Endothelial cell of hepatic sinusoid (primary cell): ENCODE data around the gene A3GALT2.

Source experiments
- in situ Hi-C: cut with HindIII; loops from 2 replicates; pipeline ENCODE4 v1.10.0; 2017; ENCODE audit warnings: low sequenced_read_pairs

The A3GALT2 gene

DNA sequence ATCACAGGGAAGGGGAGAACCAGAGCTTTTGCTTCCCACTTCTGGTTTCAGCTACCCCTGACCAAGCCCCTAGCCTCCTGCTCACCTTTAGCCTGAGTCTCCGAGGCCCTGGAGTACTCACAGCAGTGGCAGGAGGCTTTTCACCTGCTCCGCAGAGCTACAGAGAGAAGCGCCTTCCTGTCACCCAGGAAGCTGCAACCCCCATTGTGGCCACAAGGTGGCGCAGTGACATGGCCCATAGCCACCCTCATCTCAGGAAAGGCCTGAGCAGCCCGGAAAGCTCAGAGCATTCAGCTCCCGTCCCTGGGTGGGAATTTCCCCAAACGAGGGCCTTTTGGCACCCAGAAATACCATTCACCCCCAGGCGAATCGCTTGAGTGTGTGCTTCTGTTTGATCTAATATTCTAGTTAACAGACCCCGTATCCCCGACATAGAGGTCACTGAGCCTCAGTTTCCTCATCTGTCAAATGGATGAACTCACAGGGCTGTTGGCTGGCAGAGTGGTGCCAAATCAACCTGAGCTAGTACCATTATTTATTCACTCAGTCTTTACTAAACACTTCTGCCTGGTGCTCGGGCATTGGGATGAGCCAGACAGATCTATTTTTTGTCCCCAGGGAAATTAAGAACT, 25.3 kb downstream of the A3GALT2 start:
- in situ Hi-C loops = loop anchor here (5.0 to 25.0 kb wide), 2 partner anchors 87 to 167 kb away; partner anchors contain the start of gene ZSCAN20

DNA sequence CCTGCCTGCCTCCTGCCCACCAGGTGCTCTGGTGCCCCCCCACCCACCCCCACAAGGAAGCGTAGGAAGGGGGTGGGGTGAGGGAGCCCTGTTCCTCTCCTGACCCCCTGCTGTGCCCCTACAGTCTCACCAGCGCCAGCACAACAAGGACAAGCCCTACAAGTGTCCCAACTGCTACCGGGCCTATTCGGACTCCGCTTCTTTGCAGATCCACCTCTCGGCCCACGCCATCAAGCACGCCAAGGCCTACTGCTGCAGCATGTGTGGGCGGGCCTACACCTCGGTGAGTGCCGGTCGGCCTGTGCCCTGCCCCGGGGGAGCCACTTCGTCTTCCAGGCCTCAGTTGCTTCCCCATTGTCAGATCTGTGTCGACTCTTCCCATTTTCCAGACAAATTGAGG, 25.9 kb downstream of the A3GALT2 start:
- in situ Hi-C loops = loop anchor here (5.0 to 25.0 kb wide), 2 partner anchors 87 to 167 kb away; partner anchors contain the start of gene ZSCAN20

DNA sequence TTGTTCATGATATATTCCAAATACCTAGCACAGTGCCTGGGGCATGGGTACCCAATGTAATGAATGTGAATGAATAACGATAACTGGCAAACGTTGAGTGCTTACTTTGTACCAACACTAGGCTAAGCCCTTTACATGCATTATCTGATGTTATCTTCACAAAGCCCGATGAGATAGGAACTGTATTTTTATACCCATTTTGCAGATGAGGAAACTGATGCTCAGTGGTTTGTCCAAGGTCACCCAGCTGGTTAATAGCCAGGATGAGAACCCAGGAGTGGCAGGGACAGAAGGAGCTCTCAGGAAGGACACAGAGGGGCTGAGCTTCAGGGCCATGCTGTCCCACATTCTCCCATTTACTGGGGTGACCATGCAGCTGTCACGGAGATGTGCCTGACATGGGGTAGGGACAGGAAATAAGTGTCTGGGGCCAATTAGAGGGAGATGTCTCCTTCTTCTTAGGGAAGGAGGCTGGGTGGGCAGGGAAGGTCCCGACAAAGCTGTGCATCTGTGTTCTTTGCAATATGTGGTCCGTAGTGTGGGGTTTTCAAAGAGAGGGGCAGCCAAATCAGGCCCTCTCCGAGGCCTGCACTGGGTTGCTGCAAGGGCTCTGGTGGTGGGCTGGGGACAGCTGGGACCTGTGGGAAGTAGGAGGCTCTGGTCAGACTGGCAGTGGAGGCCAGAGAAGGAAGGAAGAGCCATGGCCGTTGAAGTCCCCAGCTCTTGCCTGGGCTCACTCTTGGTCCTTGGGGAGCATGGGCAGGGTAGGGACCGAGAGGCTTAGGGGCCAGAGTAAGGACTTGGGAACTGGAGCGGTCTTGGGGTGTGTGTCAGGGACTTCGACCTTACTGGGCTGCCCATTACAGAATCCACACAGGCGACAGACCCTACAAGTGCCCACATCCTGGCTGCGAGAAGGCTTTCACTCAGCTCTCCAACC, 26.6 kb downstream of the A3GALT2 start:
- in situ Hi-C loops = loop anchor here (5.0 to 25.0 kb wide), 2 partner anchors 88 to 168 kb away; partner anchors contain the start of gene ZSCAN20

DNA sequence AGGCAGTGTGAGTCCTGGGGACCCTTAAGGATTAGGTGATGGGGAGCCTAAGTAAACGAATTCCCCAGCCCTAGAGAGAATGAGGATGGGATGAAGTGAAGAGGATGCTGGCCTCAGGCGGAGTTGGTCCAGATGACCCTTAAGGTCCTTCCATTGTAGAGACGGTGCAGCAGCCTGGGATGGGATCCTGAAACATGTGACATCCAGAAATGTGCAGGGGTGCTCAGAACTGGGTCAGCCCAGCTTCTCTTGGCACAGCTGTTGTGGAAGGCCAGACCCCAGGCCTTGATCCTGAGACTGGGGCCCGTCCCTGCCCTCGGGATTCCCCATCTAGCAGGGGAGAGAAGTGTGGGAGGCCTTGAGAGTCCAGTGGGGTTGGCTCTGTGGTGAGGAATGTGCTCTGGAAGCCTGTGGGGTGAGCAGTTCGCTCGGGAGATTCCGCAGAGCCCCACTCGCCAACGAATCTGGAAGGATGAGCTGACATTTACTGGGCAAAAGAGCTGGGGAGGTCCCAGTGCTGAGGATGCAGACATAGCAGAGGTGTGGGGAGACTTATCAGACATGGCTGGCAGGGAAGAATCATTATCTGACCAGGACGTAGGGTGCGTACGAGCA, 28.1 kb downstream of the A3GALT2 start:
- in situ Hi-C loops = loop anchor here (25.0 kb wide), 1 partner anchor 169 kb away; the partner anchor contains the start of gene ZSCAN20

DNA sequence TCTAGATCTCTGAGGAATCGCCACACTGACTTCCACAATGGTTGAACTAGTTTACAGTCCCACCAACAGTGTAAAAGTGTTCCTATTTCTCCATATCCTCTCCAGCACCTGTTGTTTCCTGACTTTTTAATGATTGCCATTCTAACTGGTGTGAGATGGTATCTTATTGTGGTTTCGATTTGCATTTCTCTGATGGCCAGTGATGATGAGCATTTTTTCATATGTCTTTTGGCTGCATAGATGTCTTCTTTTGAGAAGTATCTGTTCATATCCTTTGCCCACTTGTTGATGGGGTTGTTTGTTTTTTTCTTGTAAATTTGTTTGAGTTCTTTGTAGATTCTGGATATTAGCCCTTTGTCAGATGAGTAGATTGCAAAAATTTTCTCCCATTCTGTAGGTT, 30.3 kb downstream of the A3GALT2 start:
- in situ Hi-C loops = loop anchor here (25.0 kb wide), 1 partner anchor 172 kb away; the partner anchor contains the start of gene ZSCAN20

DNA sequence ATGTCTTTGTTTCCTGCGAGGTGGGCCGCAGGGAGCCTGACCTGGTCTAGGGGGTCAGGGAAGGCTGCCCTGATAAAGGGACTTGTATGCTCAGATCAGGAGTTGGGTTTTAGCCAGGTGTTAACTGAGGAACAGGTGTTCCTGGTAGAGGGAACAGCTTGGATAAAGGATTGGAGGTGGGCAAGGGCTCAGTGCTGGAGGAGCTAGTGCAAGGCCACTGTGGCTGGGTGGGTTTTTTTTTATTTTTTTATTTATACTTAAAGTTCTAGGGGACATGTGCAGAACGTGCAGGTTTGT, 31.1 kb downstream of the A3GALT2 start:
- in situ Hi-C loops = loop anchor here (25.0 kb wide), 1 partner anchor 172 kb away; the partner anchor contains the start of gene ZSCAN20

DNA sequence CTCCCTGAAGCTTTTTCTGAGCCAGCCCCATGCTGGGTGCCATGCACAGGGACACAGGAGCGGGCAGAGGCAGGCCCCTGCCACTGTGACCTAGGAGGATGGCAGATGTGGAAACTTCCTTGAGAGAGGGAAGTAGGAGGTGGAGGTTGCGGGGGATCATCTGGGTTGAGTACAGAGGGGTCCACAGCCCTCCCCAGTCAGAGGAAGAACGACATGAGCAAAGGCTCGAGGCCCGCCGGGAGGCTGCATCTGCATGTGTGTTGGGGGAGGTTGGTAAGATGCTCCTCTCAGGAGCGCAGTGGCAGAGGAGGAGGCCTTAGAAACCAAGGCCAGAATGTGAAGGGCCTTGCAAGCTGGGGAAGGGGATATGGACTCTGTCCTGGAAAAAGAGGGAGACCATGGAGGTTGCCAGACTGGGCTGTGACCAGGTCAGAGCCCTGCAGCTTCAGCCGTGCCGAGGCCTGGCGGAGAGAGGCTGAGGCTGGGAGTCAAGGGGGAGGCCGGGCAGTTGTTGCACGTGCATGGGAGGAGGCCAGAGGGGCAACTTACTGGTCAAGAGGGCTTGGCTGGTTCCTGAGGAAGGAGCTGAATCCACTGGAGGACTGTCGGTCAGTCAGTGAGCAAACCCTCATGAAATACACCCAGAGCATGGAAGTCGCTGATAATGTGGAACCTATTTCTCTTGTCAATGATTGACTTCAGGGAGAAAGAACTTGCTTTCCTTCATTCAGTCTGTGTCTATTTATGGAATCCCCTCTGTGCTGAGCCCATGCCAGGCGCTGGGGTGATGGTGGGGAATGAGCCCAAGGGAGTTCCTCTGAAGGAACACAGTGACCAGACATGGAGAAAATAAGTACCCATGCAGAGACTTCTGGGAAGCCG, 31.7 kb downstream of the A3GALT2 start:
- in situ Hi-C loops = loop anchor here (25.0 kb wide), 1 partner anchor 173 kb away; the partner anchor contains the start of gene ZSCAN20

DNA sequence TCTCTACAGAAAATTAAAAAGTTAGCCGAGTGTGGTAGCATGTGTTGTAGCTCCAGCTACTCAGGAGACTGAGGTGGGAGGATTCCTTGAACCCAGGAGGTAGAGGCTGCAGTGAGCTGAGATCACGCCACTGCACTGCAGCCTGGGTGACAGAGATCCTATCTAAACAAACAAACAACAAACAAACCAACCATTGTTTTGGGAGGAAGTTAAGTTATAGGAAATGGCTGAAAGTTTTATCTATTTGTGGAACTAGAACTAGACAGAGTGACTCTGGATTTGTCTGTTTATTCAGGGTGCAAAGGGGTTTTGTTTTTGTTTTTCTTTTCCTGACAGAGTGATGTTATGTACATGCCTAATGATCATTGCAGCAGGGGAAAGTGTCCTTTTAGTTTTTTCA, 33.6 kb downstream of the A3GALT2 start:
- in situ Hi-C loops = loop anchor here (25.0 kb wide), 1 partner anchor 175 kb away; the partner anchor contains the start of gene ZSCAN20

DNA sequence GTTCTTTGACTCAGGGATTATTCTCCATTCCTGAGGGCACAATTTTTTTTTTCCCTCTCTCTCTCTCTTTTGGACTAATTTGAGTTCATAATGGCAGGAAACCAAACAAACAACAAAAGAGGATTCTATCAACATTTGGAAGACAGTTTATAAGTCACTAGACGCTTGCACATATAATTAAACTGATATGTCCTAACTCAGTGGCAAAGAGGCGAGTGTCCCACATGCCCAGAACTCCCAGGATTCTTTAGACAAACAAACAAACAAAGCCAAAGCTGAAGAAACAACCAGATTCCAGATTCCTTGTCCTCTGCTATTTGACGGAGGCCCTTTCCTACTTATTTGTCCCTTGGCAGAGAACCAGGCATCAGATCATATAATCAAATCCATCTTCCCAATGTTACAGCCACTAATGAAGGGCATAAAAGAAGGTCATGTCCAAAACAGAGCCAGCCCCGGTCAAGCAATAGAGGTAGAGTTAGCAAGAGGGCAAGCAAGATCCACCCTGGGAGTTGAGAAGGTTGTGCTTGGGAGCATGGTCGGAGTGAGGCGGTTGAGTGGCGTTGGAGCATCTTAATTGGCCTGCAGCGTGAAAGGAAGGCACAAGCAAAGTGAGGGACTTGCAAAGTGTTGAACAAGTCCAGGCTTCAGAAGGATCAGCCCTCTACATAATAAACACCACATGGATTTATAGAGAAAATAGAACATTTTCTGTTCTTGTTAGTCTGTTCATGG, 34.3 kb downstream of the A3GALT2 start:
- in situ Hi-C loops = loop anchor here (25.0 kb wide), 1 partner anchor 176 kb away; the partner anchor contains the start of gene ZSCAN20

DNA sequence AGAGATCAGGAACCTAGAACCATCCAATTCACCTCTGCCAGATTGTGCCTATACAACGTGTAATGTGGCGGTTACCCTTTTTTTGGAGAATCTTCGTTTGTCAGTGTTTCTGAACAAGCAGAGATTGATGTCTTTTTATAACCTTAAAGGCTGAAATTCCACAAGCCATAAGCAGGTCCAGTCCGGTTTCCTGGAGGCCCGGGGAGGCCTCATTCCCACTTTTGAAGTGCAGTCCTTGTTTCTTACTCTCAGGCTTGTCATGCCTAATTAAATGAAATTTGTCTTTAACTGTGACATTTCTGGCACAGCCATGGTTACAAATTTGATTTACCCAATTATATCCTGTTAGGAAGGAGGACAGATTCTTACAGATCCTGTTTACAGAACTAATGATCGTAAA, 36.8 kb downstream of the A3GALT2 start:
- in situ Hi-C loops = loop anchor here (25.0 kb wide), 1 partner anchor 178 kb away; the partner anchor contains the start of gene ZSCAN20

DNA sequence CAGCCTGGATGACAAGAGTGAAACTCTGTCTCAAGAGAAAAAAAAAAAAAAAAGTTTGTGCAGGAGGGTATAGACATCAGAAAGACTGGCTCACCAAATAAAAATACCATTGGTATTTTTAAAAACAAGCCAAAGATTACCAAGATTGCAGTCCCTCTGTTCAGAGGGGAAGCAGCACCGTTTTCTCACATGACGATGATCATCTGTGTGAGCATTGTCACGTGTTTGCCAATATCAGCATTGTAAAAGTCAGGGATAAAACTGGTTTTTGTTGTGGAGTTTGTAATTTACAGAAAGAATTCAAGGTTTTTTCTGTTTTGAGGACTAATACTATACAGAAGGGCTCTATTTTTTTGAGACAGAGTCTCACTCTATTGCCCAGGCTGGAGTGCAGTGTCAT, 38.1 kb downstream of the A3GALT2 start:
- in situ Hi-C loops = loop anchor here (25.0 kb wide), 1 partner anchor 180 kb away; the partner anchor contains the start of gene ZSCAN20

DNA sequence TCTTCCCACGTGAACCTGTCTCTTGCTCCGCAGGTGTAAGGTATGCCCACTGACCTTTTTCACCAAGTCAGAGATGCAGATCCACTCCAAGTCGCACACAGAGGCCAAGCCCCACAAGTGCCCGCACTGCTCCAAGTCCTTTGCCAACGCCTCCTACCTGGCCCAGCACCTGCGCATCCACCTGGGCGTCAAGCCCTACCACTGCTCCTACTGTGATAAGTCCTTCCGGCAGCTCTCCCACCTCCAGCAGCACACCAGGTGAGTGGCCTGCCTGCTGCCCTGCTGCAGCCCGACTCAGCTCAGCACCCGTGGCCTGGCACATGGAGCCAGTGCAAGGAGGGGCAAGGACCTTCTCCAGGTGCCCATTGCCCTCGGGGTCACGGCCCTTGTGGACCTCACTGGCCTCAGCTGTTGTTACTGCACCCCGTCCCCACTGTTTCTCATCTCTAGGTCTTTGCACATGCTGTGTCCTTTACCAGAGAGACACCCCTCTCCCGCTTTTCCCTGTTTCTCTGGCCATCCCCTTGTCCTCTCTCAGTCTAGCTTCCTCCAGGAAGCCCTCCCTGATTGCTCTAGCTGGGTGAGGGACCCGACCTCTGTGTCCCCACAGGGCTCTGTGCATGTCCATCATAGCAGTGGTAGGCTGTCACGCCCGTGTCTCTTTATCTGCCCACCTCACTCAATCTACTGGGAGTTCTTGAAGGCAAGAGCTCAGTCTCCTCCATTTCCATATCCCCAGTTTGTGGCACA, 39.2 kb downstream of the A3GALT2 start:
- in situ Hi-C loops = loop anchor here (25.0 kb wide), 1 partner anchor 181 kb away; the partner anchor contains the start of gene ZSCAN20

DNA sequence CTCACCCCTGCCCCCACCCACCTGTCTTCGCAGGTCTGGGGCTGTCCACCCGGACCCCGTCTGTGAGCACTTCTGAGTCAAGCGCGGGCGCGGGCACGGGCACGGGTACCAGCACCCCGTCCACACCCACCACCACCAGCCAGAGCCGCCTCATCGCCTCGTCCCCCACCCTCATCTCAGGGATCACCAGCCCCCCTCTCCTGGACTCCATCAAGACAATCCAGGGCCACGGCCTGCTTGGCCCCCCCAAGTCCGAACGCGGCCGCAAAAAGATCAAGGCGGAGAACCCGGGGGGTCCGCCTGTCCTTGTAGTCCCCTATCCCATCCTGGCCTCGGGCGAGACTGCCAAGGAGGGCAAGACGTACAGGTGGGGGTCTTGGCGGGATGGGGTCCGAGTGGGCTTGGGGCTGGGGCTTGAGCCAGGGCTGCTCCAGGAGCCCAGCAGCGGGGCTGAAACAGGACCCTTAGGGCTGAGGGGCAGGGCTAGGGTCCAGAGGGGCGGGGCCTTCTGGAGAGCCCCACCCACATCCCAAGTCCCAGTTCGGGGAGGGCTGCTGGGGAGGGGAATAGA, 40.7 kb downstream of the A3GALT2 start:
- in situ Hi-C loops = loop anchor here (25.0 kb wide), 1 partner anchor 182 kb away; the partner anchor contains the start of gene ZSCAN20

DNA sequence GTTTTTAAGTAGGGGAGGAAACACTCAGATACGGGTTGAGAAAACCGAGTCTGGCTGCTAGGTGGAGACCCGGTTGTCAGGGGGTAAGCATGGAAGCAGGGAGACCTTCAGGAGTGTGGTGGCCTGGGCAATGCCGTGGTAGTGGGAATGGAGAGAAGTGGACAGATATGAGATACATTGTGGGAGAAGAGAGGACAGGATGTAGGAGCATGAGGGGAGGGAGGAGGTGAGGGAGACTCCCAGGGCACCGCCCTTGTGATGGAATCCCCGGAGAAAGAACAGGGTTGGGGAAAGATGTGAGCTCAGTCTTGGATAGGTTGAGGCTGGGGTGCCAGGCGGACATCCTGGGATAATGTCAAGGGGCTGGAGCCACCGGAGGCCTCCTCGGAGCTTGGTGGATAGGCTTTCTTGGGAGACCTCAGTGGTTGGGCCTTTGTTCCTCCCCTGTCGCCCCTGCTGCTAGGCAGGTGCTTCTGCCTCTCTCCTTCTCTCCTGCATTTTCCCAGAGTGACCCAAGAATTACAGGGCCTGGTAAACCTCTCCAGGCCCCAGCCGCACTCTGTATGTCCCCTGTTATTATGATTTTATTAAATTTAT, 43.3 kb downstream of the A3GALT2 start:
- in situ Hi-C loops = loop anchor here (25.0 kb wide), 1 partner anchor 185 kb away; the partner anchor contains the start of gene ZSCAN20

DNA sequence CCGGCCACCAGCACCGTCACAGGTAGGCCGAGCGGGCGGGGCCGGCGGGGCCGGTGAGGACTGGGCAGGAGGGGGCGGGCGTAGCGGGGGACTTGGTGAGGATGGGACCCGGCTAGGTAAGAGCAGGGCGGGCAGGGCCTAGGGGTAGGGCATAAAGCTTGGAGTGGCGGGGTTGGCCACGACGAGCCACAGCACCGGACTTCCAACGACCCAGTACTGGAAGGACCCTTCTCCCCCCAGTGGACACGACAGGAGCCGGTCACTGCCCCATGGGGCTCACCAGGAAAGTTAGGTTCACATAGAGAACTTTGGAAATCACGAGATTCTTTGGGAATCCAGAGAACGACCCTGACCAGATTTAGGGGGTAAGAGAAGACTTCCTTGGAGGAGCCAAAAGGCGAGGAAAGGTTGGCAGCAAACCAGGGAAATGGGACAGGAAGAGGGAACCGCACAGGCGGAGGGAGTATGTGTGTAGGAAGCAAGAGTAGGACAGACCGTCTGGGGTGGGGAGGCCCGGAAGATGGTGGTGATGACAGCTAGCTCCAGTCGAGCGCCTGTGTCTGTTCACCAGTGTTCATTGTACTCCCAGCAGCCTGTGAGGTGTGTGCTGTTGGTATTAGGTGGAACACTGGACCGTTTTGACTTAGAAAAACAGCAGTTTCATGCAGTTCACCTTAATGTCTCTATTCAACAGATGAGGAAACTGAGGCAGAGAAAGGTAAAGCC, 44.2 kb downstream of the A3GALT2 start:
- in situ Hi-C loops = loop anchor here (25.0 kb wide), 1 partner anchor 186 kb away; the partner anchor contains the start of gene ZSCAN20

DNA sequence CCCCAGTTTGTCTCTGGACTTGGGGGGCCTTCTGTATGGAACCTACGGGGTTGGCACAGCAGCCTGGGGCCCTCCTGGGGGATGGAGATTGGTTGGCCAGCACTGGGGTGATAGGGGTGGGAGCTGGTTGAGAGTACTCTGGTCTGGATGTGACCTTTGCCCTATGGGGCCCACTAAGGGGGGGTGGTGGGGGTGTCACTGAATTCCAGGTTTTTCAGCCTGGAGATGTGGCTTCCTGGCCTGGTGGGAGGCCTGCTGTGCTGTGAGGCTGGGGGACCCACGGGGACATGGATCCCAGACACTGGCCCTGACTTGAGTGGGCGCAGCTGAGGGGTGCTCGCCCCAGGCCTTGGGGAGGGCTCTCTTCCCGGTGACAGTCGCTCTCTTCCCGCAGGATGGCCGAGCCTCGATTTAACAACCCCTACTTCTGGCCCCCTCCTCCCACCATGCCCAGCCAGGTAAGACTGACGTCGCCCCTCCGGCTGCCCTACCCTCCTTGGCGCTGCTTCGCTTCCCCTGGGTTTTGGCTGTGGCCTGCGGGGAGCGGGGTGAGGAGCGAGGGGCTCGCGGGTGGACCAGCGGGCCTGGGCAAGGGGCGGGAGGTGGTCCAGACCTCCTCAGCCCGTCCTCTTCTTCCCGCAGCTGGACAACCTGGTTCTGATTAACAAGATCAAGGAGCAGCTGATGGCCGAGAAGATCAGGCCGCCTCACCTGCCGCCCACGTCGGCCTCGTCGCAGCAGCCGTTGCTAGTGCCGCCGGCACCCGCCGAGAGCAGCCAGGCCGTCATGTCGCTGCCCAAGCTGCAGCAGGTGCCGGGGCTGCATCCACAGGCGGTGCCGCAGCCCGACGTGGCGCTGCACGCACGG, 45.0 kb downstream of the A3GALT2 start:
- in situ Hi-C loops = loop anchor here (25.0 kb wide), 1 partner anchor 186 kb away; the partner anchor contains the start of gene ZSCAN20
